A673 (cell line): Measurements from ENCODE around the gene MAML2. TPM values are rescaled to one million over a fixed set of nuclear protein-coding genes. Genes with fewer than 3 reads are reported as not detected.

Experiments
- Bru-seq: library from RNA; stranded (reverse); fragments of 400-500 nt; gene quantifications from one replicate; lab custom pipeline; 2021; lab: Mats Ljungman, UMichigan
- BruChase-seq, 2 experiments: library from RNA; stranded (reverse); fragments of 400-500 nt; gene quantifications; one replicate each; lab custom pipeline; 2021; lab: Mats Ljungman, UMichigan
- BruUV-seq: library from RNA; stranded (reverse); fragments of 400-500 nt; replicated peaks from 2 replicates; lab custom pipeline; 2021; lab: Mats Ljungman, UMichigan
- CTCF ChIA-PET: fragments of 300-600 bp; sonication (Branson Sonifier 250); formaldehyde crosslinking; loops from one replicate; lab custom pipeline; 2022; ENCODE audit warnings: antibody characterized with exemption; lab: Charles Lee
- POLR2A ChIA-PET: fragments of 300-600 bp; sonication (Branson Sonifier 250); formaldehyde crosslinking; loops from one replicate; lab custom pipeline; 2022; ENCODE audit warnings: antibody characterized with exemption; ENCODE audit not compliant: low non-redundant PET; lab: Charles Lee
- DNase-seq: peaks from one replicate; pipeline ENCODE4 v3.0.0-alpha.2; 2015; ENCODE audit warnings: low spot score
- H3K27ac ChIP-seq: fragments of 200-600 bp; sonication (generic); 2 replicates; pipeline ENCODE4 v1.5.1; 2016; ENCODE audit warnings: mixed run types, low read depth, mild to moderate bottlenecking, mixed read lengths, antibody characterized with exemption, low read length; ENCODE audit not compliant: poor library complexity, severe bottlenecking
- H3K27me3 ChIP-seq: fragments of 200-600 bp; sonication (generic); replicated peaks from 2 replicates; pipeline ENCODE4 v1.6.1; 2017; ENCODE audit warnings: mixed run types, low read depth, mild to moderate bottlenecking, mixed read lengths, antibody characterized with exemption, low read length; ENCODE audit not compliant: insufficient read depth, poor library complexity
- H3K36me3 ChIP-seq: fragments of 200-600 bp; sonication (generic); 2 replicates; pipeline ENCODE4 v1.6.1; 2016; ENCODE audit warnings: mixed run types, mild to moderate bottlenecking, mixed read lengths, antibody characterized with exemption, low read length; ENCODE audit not compliant: insufficient read depth, poor library complexity, severe bottlenecking
- H3K4me1 ChIP-seq: fragments of 200-600 bp; sonication (generic); 2 replicates; pipeline ENCODE4 v1.6.1; 2017; ENCODE audit warnings: mixed run types, mild to moderate bottlenecking, mixed read lengths, antibody characterized with exemption, low read length; ENCODE audit not compliant: insufficient read depth, poor library complexity, severe bottlenecking
- H3K4me3 ChIP-seq: fragments of 200-600 bp; sonication (generic); 2 replicates; pipeline ENCODE4 v1.5.1; 2016; ENCODE audit warnings: low read depth, mixed run types, mild to moderate bottlenecking, mixed read lengths, low read length; ENCODE audit not compliant: poor library complexity, severe bottlenecking
- H3K9me3 ChIP-seq: fragments of 200-600 bp; sonication (generic); 2 replicates; pipeline ENCODE4 v1.6.1; 2016; ENCODE audit warnings: mixed run types, low read depth, mild to moderate bottlenecking, mixed read lengths, antibody characterized with exemption, low read length; ENCODE audit not compliant: poor library complexity, severe bottlenecking
- EZH2 ChIP-seq: fragments of 200-600 bp; sonication (generic); IDR thresholded peaks from 2 replicates; pipeline ENCODE4 v1.6.1; 2017; ENCODE audit warnings: borderline replicate concordance, low read depth, mild to moderate bottlenecking, mixed read lengths, antibody characterized with exemption, low read length; ENCODE audit not compliant: poor library complexity, severe bottlenecking
- intact Hi-C: fragments of 100-400 bp; cut with micrococcal nuclease; formaldehyde crosslinking; loops from one replicate; pipeline ENCODE4 v1.10.0; 2022; ENCODE audit not compliant: unreplicated experiment
- long read RNA-seq: library from polyadenylated mRNA; stranded (forward); transcript quantifications from one replicate; pipeline ENCODE4 v2.0.0, GENCODE V29; 2022
- total RNA-seq: library from RNA; stranded (reverse); gene quantifications from 2 replicates; pipeline ENCODE4 v1.2.3, GENCODE V29; 2021
- TF ChIP-seq, protein P1 (sequence below): fragments of 300-800, 200-600 bp; sonication (generic); conservative IDR thresholded peaks from 2 replicates; pipeline ENCODE4 v1.5.1; 2017; ENCODE audit warnings: low read depth, mild to moderate bottlenecking, antibody characterized with exemption, low read length, moderate library complexity, mixed read lengths

The MAML2 gene
- total RNA-seq, result 6.4 and 7.9 TPM in 2 replicates
- percentile 68 among the genes with signal in this experiment for Bru-seq, nascent RNA
- BruChase-seq, experiment 1, labeled RNA remaining after a 2-hour chase, result percentile 66 among the genes with signal in this experiment
- BruChase-seq, experiment 2, labeled RNA remaining after a 6-hour chase, result percentile 64 among the genes with signal in this experiment
- long read RNA-seq, full-length matches to known transcripts, result 1 of 2 reads
- long read RNA-seq, partial matches to known transcripts, result 0 of 2 reads
- long read RNA-seq, other reads (novel, unspliced or antisense), result 1 of 2 reads

DNA sequence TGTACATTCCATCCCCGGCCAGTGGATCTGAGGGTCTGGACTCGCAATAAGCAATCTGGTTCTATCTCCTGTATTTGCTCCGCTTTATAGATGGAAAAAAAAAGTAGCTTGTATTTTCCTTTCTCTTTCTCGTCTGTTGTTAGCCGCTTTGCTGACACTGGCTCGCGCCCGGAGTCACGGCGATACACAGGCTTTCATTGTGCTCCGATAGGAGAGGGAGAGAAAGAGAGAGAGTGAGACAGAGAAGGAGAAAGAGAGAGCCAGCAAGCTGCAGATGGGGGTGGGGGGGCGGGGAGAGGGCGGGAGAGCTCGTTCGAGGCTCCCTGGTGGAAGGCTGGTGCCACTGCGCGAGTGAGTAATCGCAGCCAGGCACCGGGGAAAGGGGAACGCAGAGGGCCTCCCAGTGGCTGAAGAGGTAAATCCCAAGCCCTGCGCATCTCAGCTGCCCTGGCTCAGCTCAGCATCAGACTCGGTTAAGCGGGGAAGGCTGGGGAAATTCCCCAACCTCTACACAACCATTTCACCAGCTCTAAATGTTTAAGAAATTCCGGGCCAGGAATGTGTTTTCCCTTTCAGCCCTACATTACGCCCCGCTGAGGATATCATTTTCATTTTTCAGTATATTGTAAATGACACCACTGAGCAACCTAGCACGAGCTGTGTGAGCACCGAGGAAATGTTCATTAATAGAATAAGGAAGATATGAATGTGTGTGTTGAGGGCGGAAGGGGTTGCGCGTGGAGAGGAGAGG is at the start of gene MAML2:
TSS of gene MAML2 (minus strand) at position 235 of the 751 bp plus-strand sequence. CDS start 1,300 bp downstream, outside the sequence.
- peak within 1 kb of the TSS; percentile 66 for H3K27ac ChIP-seq
- POLR2A ChIA-PET, result interaction anchor here (0.5 to 0.6 kb wide), 4 partner anchors 46 to 268 kb away, joined by 3 to 7 read pairs (median 6); partner anchors contain the start of genes CCDC82 and JRKL
- intact Hi-C loops, result loop anchor here (1.0 to 5.0 kb wide), 5 partner anchors 101 to 506 kb away; no protein-coding TSS in a partner anchor

GRCh38 chr11:96391698-96392307 is 48.8 kb upstream of the MAML2 start:
- POLR2A ChIA-PET, result no interaction called here
- BruUV-seq, result no TSS peak
- no peak overlapping the region for H3K27ac ChIP-seq

More for the DNA sequence above, at the start of gene MAML2:
- BruUV-seq, result no TSS peak
- CTCF ChIA-PET, result interaction anchor here (0.5 to 2.1 kb wide), 38 partner anchors 11 to 507 kb away, joined by 3 to 55 read pairs (median 4); partner anchors contain the start of genes CCDC82 and JRKL
- H3K9me3 ChIP-seq, result no peaks in the 10 kb centered on the region
- H3K4me3 ChIP-seq, result peak within 1 kb of the TSS; percentile 61
- no peak for TF ChIP-seq EZH2
- TF ChIP-seq, protein P1, sequence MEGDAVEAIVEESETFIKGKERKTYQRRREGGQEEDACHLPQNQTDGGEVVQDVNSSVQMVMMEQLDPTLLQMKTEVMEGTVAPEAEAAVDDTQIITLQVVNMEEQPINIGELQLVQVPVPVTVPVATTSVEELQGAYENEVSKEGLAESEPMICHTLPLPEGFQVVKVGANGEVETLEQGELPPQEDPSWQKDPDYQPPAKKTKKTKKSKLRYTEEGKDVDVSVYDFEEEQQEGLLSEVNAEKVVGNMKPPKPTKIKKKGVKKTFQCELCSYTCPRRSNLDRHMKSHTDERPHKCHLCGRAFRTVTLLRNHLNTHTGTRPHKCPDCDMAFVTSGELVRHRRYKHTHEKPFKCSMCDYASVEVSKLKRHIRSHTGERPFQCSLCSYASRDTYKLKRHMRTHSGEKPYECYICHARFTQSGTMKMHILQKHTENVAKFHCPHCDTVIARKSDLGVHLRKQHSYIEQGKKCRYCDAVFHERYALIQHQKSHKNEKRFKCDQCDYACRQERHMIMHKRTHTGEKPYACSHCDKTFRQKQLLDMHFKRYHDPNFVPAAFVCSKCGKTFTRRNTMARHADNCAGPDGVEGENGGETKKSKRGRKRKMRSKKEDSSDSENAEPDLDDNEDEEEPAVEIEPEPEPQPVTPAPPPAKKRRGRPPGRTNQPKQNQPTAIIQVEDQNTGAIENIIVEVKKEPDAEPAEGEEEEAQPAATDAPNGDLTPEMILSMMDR, result peak; percentile 90
- H3K36me3 ChIP-seq, result no peaks in the 10 kb centered on the region
- H3K27me3 ChIP-seq, result no peaks in the 10 kb centered on the region
- DNase-seq, result peak; percentile 99
- peaks cover 36% of the 10 kb centered on the region for H3K4me1 ChIP-seq

More at GRCh38 chr11:96391698-96392307, 48.8 kb upstream of the MAML2 start:
- H3K4me3 ChIP-seq, result no peak overlapping the region
- H3K9me3 ChIP-seq, result no peaks in the 10 kb centered on the region
- TF ChIP-seq EZH2, result no peak
- TF ChIP-seq, protein P1, result peak; percentile 28; the same call in 1 of the 2 replicates
- H3K27me3 ChIP-seq, result no peaks in the 10 kb centered on the region
- intact Hi-C loops, result loop anchor here (2.0 to 5.0 kb wide), 5 partner anchors 155 to 603 kb away; partner anchors contain the start of genes FAM76B and MTMR2
- CTCF ChIA-PET, result no interaction called here
- DNase-seq, result no peak
- no peaks in the 10 kb centered on the region for H3K36me3 ChIP-seq
- H3K4me1 ChIP-seq, result peaks cover 17% of the 10 kb centered on the region
